ENCODE results near the gene ATP4A. TPM values are rescaled to one million over a fixed set of nuclear protein-coding genes. Genes with fewer than 3 reads are reported as not detected.

The ATP4A gene
- total and polyA plus RNA-seq, 9 of the 15 experiments (the other 6 are each of a cell fraction or from before 2014, with no cell fraction given) = 0.15 TPM; not detected in 8

GRCh38 chr19:35612559-35613321, 49.3 kb upstream of the ATP4A start, which contains the start of gene HAUS5 (continued):
- no peak for TF ChIP-seq CHD7 (IDR thresholded peaks at IDR 0.05; ENCODE audit: low read depth, low read length)
- no peak for TF ChIP-seq GATAD2A (IDR thresholded peaks at IDR 0.05)
- no peak for TF ChIP-seq SIRT6 (IDR thresholded peaks at IDR 0.05; ENCODE audit: low read depth, low read length)
- no peak for TF ChIP-seq AFF1 (IDR thresholded peaks at IDR 0.05; ENCODE audit: low read depth in 1 of 2, partially characterized antibody in 2 of 2)
- 0 out of 2 replicates have a peak, but pooled peaks have one; percentile 35 for TF ChIP-seq ZSCAN32 (CRISPR knock-in tag; IDR thresholded peaks at IDR 0.05)
- TF ChIP-seq HDGF (IDR thresholded peaks at IDR 0.05) = no peak
- TF ChIP-seq ZNF695 (CRISPR knock-in tag; IDR thresholded peaks at IDR 0.05) = 0 out of 2 replicates have a peak, but pooled peaks have one; percentile 59
- TF ChIP-seq SNRNP70 (optimal IDR thresholded peaks at IDR 0.05; ENCODE audit: low read depth, low read length) = no peak
- no peak for TF ChIP-seq SP2 (IDR thresholded peaks at IDR 0.05; ENCODE audit: extremely low read depth, low read depth, low read length, poor library complexity, severe bottlenecking)
- TF ChIP-seq MLLT1 (IDR thresholded peaks at IDR 0.05) = peak in 1 of 2 experiments; percentile 33; a peak in 1 of 4 replicates

Data from K562 (cell line).